Measurements from ENCODE around the gene RLF.

- TF ChIP-seq CTCF (conservative IDR thresholded peaks at IDR 0.05; ENCODE audit: low read depth, low read length) (no peak), EZH2 (IDR thresholded peaks at IDR 0.05; ENCODE audit: low read length, unreplicated experiment) (no peak)
These were observed 17.0 kb downstream of the RLF start for GRCh38 chr1:40178200-40178599.

Data from PC-3 (cell line).